Stimulated activated CD4-positive, alpha-beta T cell treated with anti-CD3 and anti-CD28 coated beads, Interleukin-1b, Interleukin-23, amount 100 ng/mL, for 1 hour (primary cell): ENCODE measurements around the gene TRPM3.

ENCODE experiments used
- DNase-seq, 2 donors: peaks; one replicate each; pipeline ENCODE4 v3.0.0-alpha.2; 2020; ENCODE audit warnings: low read depth in 2 of 2

TRPM3 gene

DNA sequence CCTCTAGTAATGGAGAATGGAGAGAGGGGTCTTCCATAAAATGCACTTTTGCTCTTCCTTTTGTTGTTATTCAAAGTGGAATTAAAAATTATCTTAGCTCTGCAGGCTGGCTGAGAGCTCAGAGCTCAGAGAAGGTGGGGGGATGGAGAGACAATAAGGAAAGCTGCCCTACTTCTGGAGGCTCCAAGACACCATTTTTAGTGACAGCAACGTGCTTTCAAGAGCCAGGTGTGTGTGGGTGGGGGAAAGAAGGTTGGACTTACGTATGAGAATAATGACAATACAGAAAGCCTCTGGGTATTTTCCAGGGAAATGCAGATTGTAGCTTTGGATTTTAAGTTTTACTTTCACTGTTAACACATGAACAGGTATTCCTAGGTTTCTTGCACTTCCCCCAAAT lies 173.9 kb downstream of the TRPM3 start:
- DNase-seq = no peak

DNA sequence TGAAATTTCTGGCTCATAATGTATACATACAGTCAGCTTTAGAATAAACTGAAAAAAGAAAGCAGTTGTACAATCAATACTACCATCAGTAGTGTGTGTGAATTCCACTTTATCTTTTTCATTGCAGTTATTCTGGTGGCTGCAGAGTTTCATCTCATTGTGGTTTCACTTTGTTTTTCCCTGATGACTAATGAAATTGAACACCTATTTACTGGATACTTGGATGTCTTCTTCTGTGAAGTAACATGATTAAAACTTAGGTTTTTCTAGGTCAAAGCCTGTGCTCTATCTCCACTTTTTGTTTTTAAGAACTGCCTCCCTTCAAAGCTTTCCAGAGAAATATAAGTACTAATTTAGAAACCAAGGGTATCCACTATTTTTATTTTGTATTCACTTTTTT lies 174.3 kb downstream of the TRPM3 start:
- DNase-seq = no peak

DNA sequence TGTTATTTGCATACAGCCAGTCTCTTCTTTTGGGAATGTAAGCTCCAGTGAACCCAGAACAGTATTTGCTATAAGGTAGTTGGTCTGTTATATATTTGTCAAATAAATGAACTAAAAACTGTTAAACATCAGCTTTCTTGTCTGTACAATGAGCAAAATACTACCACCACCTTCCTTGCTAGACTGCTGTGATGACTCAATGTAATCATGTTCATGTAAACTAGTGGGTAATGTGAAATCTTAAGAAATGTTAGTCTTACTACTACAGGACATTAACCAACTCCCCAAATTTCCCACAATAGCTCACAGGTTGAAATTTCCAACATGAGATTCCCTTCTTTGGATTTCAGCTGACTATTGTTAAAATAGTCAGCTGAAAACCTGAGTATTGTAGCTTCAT lies 176.1 kb downstream of the TRPM3 start:
- no peak for DNase-seq

DNA sequence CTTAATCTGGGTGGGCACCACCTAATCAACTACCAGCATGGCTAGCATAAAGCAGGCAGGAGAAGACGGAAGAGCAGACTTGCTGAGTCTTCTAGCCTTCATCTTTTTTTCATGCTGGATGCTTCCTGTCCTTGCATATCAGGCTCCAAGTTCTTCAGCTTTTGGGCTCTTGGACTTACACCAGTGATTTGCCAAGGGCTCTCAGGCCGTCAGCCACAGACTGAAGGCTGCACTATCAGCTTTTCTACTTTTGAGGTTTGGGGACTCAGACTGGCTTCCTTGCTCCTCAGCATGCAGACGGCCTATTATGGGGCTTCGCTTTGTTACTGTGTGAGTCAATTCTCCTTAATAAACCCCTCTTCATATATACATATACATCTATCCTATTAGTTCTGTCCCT lies 180.2 kb downstream of the TRPM3 start:
- DNase-seq = no peak

DNA sequence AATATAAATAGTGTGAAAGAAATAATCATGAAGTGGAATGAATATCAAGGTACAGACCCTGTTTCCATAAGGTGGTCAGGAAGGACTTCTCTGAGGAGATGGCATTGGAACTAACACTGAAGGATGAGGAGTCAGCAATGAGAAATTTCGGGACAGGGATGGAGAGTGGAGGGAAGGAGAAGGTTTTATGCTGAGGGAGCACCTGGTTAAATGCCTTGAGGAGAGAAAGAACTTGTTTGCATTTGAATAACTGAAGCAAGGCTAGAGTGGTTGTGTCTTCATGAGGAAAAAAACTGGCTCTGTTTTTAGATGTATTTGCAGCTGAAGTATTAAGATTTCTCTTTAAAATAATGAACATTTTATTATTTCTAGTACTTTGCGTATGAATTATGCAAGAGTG lies 180.8 kb downstream of the TRPM3 start:
- no peak for DNase-seq

DNA sequence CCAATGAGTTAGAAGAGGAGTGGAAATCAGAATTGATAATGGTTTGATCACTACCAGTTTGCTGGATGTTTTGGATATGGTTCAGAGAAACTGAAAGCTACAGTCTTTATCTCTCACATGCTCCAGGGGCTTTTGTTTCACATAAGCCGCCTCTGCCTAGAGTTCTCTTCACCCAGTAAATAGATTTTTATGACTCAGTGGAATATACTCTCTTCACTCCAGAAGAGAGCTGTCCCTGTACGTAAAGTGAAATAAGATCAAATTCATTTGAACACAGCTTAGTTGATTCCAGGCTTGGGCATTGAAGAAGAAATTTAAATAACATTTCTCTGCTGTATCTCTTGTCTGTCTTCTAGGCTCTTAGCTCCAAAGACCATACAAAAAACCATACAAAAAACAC lies 184.9 kb downstream of the TRPM3 start:
- no peak for DNase-seq

DNA sequence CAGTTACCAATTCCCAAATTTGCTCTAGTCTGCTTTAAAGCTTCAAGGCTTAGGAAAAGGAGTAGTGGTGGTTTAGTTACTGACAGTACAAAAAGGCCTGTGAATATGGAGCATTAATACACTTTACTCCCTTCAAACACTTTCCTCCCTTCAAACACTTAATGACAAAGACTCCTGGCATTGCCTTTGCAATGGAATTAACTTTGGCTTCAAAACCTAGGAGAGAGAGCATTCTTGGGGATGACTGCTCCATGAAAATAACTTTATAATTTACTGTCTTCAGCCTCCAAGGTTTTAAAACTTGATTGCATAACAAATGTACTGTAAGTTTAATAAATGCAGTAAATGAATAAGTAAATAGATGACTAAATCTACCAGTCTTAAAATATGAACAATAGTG lies 185.6 kb downstream of the TRPM3 start:
- DNase-seq = no peak

- DNase-seq = no peak
Measured at GRCh38 chr9:70934642-70935041, 186.8 kb downstream of the TRPM3 start.

GRCh38 chr9:70933321-70933720 lies 188.1 kb downstream of the TRPM3 start:
- no peak for DNase-seq

- DNase-seq = no peak
Measured at GRCh38 chr9:70932097-70932496, 189.3 kb downstream of the TRPM3 start.

DNA sequence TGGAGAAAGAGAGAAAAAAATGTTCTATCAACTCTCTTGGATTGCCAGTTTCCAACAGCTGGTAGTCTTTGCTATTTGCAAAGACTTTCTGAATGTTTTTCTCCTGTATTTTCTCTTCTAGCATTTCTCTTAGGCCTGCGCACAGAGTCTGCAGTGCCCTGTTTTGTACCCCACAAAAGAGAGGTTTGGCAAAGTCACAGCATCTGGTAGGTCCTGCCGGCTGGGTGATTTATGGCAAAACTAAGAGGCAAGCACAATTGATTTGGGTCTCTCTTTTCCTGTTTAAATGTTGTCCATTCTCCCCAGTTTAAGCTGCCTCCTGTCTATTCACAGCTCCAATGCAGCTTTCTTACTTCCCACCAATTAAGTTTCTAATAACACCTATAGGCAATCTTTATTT lies 193.9 kb downstream of the TRPM3 start:
- no peak for DNase-seq

GRCh38 chr9:70924895-70925547 lies 196.4 kb downstream of the TRPM3 start:
- DNase-seq = no peak

DNA sequence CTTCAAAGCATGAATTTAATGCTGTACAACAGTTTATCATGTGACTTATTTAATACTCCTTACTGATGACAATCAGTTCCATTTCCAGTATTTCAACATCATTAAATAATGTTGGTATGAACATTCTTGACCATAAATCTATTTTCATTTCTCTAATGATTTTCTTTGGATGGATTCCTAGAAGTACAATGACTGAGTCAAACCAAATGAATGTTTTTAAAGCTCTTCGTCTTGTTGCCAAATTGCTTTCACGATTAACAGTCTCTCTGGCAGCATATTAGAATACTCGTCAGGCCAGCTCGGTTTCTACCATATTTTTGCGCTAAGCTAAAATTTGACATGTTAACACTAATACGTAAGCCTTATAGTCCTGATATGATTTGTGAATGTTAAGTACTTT lies 197.0 kb downstream of the TRPM3 start:
- DNase-seq = no peak

- DNase-seq = no peak
Measured at GRCh38 chr9:70923961-70924360, 197.5 kb downstream of the TRPM3 start.

DNA sequence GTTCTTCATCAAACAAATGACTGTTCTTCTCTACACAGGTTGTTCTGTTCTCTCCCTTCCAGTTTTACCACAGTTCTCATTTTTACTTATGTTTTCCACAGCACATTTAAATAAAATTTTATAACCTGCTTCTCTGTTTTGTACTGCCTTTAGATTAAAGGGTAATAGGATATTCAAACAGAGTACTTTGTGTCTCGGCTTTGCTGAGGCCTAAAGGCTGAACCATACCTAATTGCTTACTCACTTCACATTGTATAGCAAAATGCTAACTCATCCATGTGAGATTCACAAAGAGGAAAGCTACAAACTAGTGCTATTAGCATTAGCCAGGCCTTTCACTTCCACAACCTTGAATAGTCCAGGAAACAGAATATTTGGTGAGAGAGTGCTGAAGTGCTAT lies 200.3 kb downstream of the TRPM3 start:
- DNase-seq = no peak

- DNase-seq = no peak
Measured at GRCh38 chr9:70917277-70917676, 204.1 kb downstream of the TRPM3 start.

DNA sequence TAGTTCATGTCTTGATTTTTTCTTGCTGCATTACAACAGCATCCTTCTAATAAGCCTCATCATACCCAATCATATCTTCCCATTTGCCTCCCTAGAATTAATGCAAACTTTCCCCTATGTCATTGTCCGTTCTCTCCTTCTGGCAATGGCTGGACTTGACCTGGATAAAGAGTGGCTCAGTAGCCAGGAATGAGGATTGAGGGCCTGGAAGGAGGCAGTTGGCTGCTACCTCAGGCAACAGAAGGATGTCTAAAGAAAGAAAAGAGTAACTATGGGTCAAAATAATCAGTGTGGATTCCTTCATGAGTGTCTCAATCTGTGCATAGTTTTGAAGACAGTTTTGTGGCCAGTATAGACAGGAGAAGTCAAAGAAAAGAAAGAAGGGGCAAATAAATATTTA lies 209.6 kb downstream of the TRPM3 start:
- no peak for DNase-seq

DNA sequence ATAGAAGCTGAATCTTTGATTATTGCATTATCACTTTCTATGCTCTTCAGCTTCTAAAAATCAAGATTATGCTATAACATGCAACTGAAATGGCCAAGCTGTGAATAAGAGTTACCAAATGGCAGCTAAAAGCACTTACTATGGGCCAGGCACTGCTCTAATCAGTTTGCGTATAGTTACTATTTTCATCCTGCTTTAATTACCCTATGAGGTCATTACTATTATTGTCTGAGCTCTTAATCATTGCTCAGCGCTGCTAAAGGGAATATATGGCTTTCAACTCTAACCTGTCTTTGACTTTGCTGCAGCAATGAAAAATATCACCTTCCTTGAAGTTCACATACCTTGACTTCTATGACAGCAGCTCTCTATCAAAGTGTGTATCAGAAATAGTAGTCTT lies 210.8 kb downstream of the TRPM3 start:
- DNase-seq = no peak

DNA sequence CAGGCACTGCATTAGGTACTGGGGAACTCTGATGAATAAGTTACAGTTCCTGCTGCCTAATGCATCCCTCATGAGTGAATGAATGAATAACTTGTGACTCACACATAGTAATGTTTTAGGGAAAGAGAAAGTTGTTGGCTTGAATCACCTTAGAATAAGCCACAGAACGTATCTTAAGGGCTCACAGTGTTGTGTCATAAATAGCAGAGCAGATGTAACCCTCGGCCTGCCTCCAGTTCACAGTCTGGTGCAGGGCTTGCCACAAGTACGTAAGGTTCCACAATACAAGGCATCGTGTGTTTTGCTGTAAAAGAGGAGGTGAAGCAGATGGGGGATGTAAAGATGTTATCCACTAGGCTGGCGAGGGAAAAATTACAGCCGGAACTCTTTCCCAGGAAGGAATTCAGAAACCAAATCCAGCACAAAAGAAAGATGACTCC lies 218.7 kb downstream of the TRPM3 start:
- no peak for DNase-seq

GRCh38 chr9:70902171-70902570 lies 219.2 kb downstream of the TRPM3 start:
- no peak for DNase-seq

DNA sequence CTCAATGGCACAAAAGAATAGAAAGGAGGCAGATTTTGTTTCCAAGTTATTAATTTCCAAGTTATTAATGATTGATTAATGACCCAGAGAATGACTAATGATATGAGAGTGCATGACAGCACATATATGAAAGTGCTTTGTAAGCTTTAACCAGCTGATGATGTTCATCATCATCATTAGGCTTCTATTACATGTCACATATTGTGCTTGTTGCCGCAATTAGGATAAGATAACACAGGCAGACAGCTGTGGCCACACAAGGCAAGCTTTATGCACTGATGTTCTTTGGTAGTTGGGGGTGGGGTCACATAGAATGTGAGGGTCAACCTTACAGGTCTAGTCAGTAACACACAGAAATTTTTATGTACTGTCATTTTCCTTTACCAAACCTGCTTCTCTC lies 219.7 kb downstream of the TRPM3 start:
- no peak for DNase-seq

DNA sequence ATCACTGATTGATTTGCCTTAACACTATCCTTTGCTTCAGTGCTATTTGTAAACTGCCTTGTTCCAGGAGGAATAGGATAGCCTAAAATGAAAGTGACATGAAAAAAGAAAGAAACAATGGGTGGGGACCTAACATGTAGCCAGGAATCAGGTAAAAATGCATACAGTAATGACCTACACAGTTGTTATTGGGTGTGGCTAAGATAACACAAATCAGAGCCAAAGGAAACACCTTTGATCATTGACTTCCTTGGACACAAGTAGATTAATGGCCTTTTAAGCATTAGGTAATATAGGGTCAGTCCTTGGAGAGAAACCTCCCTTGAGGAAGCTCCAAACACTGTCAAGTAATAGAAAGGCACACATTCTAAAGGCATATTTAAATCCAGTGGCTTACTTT lies 220.4 kb downstream of the TRPM3 start:
- no peak for DNase-seq

DNA sequence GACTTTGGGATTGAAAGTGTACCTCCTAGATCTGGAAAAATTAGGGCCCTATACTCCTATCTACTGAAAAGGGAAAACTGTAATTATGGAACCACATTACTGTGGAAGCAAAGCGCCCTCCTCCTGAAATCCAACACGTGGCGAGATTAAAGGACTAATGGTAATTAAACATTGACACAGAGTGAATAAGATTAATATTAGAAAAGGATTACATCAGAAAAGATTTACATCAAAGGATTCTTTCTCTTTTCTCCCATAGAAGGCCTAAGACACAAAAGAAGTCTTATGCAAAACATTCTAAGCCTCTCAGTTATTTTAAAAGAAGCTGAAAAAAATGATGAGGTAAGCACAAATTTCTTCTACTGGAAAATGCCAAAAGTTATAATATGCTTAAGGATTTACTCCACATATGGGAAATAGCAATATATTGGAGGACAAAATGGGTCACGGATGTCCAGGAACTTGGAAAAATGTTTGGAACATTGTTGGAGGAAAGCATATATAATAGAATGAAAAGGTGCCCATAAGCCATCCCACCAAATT lies 227.8 kb downstream of the TRPM3 start:
- no peak for DNase-seq

GRCh38 chr9:70888471-70888870 lies 232.9 kb downstream of the TRPM3 start:
- no peak for DNase-seq
